Hematopoietic multipotent progenitor cell treated with erythropoietin and hydrocortisone succinate and interleukin-3 and kit ligand, for 15 days (in vitro differentiated cells): Measurements from ENCODE around the gene ARHGEF4.

Source experiments
- DNase-seq: peaks from one replicate; pipeline ENCODE4 v3.0.0-alpha.2; 2015; ENCODE audit warnings: low spot score

ARHGEF4 gene

GRCh38 chr2:130835766-130836015, 1.0 kb upstream of the ARHGEF4 start:
- DNase-seq = no peak

- no peak for DNase-seq
Observed at GRCh38 chr2:130837175-130837810, 579 bp downstream of the ARHGEF4 start.

- no peak for DNase-seq
Observed at GRCh38 chr2:130837811-130838565, 1.3 kb downstream of the ARHGEF4 start.

GRCh38 chr2:130839011-130839780, 2.5 kb downstream of the ARHGEF4 start:
- DNase-seq = no peak

- DNase-seq = no peak
Observed at GRCh38 chr2:130840506-130840905, 3.8 kb downstream of the ARHGEF4 start.

- no peak for DNase-seq
Observed at GRCh38 chr2:130841741-130842365, 5.1 kb downstream of the ARHGEF4 start.

- no peak for DNase-seq
Observed at GRCh38 chr2:130842770-130843169, 6.1 kb downstream of the ARHGEF4 start.

- DNase-seq = no peak
Observed at GRCh38 chr2:130843321-130843985, 6.7 kb downstream of the ARHGEF4 start.

GRCh38 chr2:130844161-130844560, 7.4 kb downstream of the ARHGEF4 start:
- DNase-seq = no peak

- no peak for DNase-seq
Observed at GRCh38 chr2:130845505-130846085, 8.9 kb downstream of the ARHGEF4 start.

GRCh38 chr2:130846233-130846632, 9.5 kb downstream of the ARHGEF4 start:
- no peak for DNase-seq

GRCh38 chr2:130846686-130847375, 10.1 kb downstream of the ARHGEF4 start:
- DNase-seq = no peak

GRCh38 chr2:130847776-130848525, 11.2 kb downstream of the ARHGEF4 start:
- no peak for DNase-seq

GRCh38 chr2:130848526-130849210, 12.0 kb downstream of the ARHGEF4 start:
- no peak for DNase-seq

GRCh38 chr2:130849896-130850787, 13.4 kb downstream of the ARHGEF4 start:
- DNase-seq = no peak

- no peak for DNase-seq
Observed at GRCh38 chr2:130850788-130851623, 14.3 kb downstream of the ARHGEF4 start.

GRCh38 chr2:130851624-130852382, 15.1 kb downstream of the ARHGEF4 start:
- no peak for DNase-seq
